HG02885 (cell line): Measurements from ENCODE around the gene CPAMD8.

ENCODE experiments used
- ATAC-seq: cut with Tn5 transposase; IDR thresholded peaks from one replicate; pipeline ENCODE4 v1.9.1; 2021; ENCODE audit warnings: mild to moderate bottlenecking; ENCODE audit not compliant: unreplicated experiment, poor library complexity

CPAMD8 gene

GRCh38 chr19:16851031-16851712 is 175.4 kb downstream of the CPAMD8 start:
- no peak for ATAC-seq

GRCh38 chr19:16850133-16850532 is 176.5 kb downstream of the CPAMD8 start:
- ATAC-seq = no peak

GRCh38 chr19:16849168-16849567 is 177.4 kb downstream of the CPAMD8 start:
- no peak for ATAC-seq

GRCh38 chr19:16847430-16847829 is 179.2 kb downstream of the CPAMD8 start:
- no peak for ATAC-seq

GRCh38 chr19:16846901-16847300 is 179.7 kb downstream of the CPAMD8 start:
- ATAC-seq = no peak
